GM21515 (cell line): ENCODE results near the gene PDLIM1.

Experiments used
- ATAC-seq: cut with Tn5 transposase; IDR thresholded peaks from one replicate; pipeline ENCODE4 v1.9.1; 2021; ENCODE audit not compliant: unreplicated experiment

Gene PDLIM1

DNA sequence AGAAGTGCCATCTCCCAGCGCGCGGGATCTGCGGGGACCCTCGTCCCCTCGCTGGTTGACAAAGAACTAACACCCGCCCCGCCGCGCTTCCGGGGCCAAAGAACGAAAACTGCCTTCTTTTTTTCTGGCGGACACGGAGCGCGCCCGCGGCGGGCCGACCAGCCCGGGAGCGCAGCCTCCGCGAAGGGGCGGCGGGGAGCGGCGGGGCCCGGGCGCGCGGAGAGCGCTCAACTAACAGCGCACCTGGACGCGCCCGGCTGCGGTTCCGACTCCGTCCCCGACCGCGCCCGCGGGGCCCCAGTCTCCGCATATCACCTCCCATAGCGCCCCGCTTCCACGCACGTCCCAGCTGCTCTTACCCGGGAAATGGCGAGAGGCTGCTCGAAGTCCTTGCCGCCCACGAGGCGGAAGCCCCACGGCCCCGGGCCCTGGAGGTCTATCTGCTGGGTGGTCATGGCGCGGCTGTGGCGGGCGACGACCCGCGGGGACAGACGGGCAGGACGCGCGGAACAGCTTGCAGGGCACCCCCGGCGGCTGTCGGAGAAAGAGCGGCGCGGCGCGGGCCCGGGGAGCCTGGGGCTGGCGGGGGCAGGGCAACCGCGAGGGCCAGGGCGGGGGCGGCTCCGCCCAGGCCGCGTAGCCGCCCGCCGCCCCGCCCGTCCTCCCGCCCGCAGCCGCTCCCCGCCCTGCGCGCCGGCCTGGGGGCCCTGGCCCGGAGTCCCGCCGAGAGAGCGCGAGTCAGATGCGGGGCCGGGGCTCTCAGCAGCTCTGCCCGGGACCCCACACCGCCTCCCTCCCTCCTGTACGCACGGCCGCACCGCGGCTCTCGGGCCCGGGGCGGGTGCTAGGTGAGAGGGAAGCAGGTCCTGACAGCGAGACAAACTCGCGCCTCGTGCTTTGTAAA, at the start of gene PDLIM1:
Gene PDLIM1 (minus strand): TSS at position 543 of the 904 bp plus-strand sequence. CDS start 88 bp downstream, at position 455.
- peak; percentile 36 for ATAC-seq

DNA sequence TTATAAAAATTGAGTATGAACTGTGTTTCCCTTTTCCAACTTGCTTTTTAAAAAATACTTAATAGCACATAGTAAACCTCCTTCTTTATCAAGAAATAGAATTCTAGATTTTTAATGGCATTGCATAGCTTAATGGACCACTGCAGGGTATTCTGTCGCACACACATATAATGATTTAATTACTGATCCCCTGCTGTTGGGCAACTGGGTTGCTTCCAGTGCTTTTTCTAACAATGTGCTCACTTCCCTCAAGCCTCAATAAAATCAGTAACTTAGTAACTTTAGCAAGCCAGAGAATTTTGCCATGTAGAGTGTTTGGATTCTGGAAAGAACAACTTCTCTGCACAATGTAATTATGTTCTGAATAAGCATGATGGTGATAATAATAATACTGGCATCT, 49.1 kb upstream of the PDLIM1 start:
- no peak for ATAC-seq

DNA sequence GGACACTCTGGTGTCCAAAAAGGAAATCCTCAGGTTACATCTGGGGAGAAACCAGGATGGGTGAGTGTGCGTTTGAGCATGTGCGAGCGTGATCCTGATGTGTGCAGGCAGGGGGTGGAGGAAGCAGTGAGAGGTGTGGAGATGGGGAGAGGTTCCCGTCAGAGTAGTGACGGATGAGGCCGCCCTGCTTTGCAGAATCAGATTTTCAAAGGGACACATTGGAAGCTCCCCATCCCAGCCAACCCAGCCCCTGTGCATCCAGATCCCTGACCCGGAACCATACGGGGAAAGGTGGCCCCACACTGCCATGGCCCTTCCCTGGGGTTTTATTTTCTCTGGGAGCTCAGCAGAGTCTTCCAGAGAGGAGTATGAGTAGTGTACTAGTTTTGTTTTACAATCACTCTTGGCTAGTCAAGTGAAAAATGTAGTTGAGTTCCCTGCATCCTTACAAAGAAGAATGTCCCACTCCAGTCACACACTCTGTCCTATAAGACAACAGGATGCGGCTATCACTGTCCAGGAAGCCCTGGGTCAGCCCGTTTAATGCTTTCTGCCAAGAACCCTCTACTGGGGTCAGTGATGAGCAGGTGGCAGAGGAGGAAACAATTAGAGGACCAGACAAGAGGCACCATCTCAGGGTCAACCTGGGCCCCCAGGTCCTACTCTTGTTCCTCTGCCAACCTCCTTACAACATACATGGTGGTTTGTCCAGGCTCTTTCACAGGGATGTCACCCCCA, 46.8 kb upstream of the PDLIM1 start:
- no peak for ATAC-seq

- no peak for ATAC-seq
These were observed 45.9 kb upstream of the PDLIM1 start for GRCh38 chr10:95336702-95337101.

DNA sequence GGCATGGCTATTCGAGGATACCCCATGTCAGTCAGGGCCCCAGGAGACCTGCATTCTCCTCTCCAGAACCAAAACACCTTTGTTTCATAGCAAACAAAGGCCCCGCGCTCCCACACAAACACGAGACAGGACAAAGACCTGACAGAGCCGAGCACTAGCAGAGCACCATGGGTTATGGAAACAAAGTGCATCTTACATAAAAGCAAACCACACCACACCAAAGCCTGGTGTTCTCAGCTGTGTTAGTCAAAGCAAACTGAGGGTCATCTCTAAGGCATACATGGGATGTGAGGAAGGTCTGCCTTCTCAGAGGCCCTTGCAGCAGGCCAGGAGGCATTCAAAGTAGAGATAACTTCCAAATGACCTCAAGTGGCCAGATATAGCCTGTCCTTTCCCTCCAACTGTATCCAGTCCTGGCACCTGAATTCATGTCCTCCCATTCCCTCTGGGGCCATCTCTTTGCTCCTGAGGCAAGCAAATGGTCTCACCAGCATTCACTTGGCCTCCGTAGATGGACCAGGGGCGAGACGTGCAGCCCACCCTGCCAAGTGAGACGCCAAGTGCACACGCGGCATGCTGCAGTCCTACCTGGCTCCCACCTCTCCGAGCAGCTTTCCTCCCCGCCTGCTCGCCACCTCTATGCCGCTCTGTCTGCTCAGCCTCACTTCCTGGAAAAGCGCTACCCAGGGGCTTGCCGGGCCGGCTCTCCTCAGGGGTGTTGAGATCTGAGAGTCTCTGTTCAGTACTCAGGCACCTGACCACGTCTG, 45.3 kb upstream of the PDLIM1 start:
- no peak for ATAC-seq

DNA sequence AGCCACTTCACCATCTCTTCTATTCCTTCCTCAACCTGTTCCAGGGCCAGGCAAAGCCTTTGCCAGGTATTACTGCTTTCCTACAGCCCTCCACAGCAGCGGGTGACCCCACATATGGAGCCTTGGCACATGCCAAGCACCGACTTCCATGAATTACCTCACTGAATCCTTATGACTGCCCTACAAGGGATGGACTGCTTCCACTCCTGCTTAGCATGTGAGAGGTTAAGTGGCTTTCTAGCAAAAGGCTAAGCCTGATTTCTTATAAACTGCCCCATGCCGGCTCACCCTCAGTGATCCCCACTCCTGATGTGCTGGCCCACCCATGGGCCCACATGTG, 44.0 kb upstream of the PDLIM1 start:
- ATAC-seq = no peak

DNA sequence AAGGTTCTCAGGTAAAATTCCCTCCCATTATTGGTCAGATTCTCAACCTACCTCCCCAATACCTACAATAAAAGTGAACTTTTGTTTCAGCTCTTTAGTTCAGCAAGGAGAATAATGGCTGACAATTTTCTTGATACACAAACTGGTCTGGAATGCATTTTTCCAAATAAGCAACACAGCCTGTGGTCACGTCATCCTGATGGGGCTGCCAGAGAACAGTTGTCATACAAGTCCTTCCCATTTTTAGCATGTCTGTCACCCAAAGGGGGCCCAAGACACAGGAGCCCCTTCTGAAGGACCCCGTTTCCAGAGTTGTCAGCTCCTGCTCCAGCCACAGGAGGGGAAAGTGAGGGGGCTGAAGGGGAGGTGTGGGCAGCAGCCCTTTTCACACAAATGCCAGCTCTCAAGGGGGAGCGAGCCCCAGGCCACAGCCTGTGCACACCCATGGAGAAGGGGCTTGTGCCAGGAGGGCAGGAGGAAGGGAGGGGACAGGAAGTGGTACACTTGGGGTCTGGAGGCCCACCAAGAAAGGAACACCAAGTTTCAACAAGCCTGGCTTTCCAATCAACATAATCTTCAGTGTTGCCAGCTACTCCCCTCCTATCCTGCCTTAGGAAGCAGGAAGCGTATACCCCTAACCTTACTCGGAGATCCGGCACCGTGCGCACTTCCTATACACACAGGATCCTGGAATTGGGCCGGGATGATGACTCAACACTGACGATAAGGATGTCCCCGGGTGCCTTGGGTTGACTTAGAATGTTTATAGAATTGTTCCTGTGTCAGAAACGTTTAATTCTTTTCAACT, 43.4 kb upstream of the PDLIM1 start:
- ATAC-seq = no peak

DNA sequence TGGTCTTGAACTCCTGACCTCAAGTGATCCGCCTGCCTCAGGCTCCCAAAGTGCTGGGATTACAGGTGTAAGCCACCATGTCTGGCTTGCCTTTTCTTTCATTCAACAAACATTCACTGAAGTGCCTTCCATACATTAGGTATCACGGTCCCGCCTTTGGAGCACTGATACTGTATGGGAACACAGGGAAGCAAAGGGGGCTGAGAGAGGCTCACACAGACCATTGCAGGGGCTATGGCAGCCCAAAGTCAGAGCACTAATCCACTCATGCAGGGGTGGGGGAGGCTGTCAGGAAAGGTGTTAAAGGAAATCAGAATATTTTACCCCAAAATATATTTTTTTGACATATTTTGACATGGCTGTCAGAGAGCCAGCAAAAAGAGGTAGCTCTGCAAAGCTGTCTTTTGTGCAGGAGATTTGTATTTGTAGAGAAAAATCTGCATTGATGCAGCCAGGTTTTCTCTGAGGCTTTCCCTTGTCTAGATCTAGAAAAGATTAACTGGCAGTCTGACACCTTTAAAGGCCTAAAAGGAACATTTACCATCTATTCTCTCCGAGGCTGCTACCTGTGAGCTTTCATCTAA, 42.0 kb upstream of the PDLIM1 start:
- no peak for ATAC-seq

DNA sequence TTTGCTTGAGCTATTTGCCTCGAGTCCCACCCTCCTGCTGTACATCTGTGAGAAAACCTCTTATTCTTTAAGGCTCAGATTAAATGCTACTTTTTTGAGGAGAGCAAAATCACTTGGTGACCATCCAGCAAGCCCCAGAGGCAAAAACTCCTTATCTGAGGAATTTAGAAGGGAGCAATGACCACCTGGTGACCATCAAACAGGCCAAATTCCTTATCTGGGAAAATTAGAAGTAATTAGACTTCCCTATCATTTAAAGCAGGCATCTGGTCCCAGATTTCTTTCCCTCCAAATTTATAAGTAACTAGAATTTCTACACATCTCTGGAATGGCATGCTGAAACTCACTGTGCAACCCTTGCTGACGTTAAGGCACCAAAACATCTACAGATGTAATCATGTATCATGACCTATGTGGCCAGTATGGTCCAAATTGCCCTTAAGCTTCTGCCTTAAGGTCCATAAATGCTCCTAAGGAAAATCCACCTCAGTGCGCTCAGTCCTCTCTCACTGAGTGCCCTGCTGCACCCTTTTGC, 40.9 kb upstream of the PDLIM1 start:
- ATAC-seq = no peak

DNA sequence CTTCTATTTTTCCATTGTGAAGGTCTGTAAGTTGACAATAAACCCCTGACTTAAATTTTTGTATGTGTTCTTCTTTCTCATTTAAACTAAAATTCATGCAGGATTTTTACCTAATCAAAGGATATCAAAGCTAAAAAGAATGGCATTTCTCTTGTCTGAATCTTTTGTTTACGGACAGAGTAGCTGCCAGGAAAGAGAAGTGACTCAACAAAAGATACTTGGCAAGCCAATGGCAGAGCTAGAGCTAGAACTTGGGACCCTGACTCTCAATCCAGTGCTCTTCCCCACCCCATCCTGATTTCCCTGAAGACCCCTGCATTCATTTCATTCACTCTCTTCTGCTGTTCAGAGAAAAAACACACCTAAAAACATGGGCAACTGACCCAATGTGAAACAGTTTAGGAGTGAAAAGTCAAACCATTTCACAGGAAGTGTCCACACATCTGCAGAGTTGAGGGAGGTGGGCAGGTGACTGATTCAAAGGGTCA, 40.2 kb upstream of the PDLIM1 start:
- no peak for ATAC-seq

GRCh38 chr10:95329296-95329695, 38.5 kb upstream of the PDLIM1 start:
- no peak for ATAC-seq

DNA sequence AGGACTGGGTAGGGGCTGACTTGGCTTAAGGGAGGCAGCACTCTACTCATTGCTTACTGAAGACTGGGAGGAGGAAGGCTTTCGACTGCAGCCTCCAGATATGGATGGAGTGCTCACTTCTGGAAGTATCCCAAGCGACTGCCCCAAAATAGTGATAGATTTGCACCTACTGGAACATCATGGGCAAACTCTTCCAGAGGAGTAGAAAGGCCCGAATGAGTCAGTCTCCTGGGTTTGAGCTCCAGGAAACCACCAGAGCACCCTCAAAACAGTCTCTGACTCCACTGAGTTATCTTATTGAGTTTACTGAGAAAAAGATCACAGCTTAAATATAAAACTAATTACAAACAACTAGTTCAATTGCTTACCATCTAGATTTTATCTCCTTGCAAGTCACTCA, 37.2 kb upstream of the PDLIM1 start:
- ATAC-seq = no peak

- no peak for ATAC-seq
These were observed 36.6 kb upstream of the PDLIM1 start for GRCh38 chr10:95327367-95327766.

GRCh38 chr10:95326396-95326795, 35.6 kb upstream of the PDLIM1 start:
- ATAC-seq = no peak

- no peak for ATAC-seq
These were observed 35.1 kb upstream of the PDLIM1 start for GRCh38 chr10:95325863-95326262.

DNA sequence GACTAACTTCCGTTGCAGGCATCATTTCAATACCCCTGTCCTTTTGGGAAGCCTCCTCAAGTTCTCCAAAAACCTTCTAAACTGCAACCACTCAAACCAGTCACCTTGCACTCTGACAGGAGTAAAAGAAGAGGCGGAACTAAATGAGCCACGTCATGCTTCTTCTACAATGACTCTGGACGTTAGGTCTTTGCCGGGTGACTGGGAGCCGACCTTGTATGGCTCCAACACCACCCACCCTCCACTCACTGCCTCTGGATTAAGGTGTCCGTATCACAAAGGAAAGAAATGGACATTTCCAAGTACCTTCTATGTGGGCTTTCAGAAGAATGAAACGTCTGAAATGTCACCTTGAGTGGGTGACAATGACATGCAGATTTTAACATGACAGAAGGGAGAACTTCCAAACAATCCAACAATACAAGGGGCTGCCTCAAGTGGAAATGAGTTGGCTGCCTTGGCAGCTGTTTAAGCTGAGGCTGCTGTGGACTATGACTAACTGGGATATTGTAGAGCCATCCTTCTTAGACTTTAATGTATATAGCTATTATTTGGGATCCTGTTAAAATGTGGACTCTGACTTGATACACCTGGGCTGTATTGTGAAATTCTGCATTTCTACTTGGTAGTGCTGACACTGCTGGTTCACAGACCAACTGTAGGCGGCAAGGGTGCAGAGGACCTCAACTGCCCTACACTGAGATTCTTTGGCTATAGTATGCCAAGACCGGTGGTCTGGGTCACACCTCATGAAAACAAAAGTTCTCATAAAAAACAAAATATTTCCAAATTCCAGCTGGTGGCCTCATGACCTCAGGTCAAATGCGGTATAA, 33.8 kb upstream of the PDLIM1 start:
- no peak for ATAC-seq

- no peak for ATAC-seq
These were observed 30.9 kb upstream of the PDLIM1 start for GRCh38 chr10:95321554-95322301.

- no peak for ATAC-seq
These were observed 28.4 kb upstream of the PDLIM1 start for GRCh38 chr10:95319239-95319638.
